HepG2 (cell line): ENCODE results near the gene NTN3. TPM values are rescaled to one million over a fixed set of nuclear protein-coding genes. Genes with fewer than 3 reads are reported as not detected.
A peak's percentile ranks its signal among the peaks of the same experiment; 100 is the strongest.

Source experiments
- AKAP8 ChIP-seq: sonication (generic); formaldehyde crosslinking; IDR thresholded peaks from 2 replicates; pipeline ENCODE4 v1.5.1; 2020; ENCODE audit warnings: mild to moderate bottlenecking, missing genetic modification reagents
- BRD4 ChIP-seq: sonication (generic); formaldehyde crosslinking; IDR thresholded peaks from 2 replicates; pipeline ENCODE4 v1.4.0; 2020; ENCODE audit warnings: missing genetic modification reagents
- CREM ChIP-seq, 2 experiments: sonication (generic) in 1 of 2; formaldehyde crosslinking in 1 of 2; IDR thresholded peaks; 2 replicates each; pipeline versions ENCODE4 v1.4.0 to v1.6.1; 2016 to 2020; ENCODE audit warnings: antibody characterized with exemption in 1 of 2, mild to moderate bottlenecking in 1 of 2, missing genetic modification reagents in 1 of 2
- FLYWCH1 ChIP-seq: sonication (generic); formaldehyde crosslinking; IDR thresholded peaks from 2 replicates; pipeline ENCODE4 v1.8.1; 2023; ENCODE audit warnings: mild to moderate bottlenecking, missing genetic modification reagents
- HNRNPLL ChIP-seq: fragments of 200-400 bp; formaldehyde crosslinking; IDR thresholded peaks from 2 replicates; pipeline ENCODE4 v1.6.1; 2017; ENCODE audit warnings: mild to moderate bottlenecking, low read depth, low read length; ENCODE audit not compliant: poor library complexity, severe bottlenecking
- JUND ChIP-seq: sonication (generic); formaldehyde crosslinking; IDR thresholded peaks from 2 replicates; pipeline ENCODE4 v1.8.0; 2022; ENCODE audit warnings: mild to moderate bottlenecking, missing genetic modification reagents
- KDM3A ChIP-seq: IDR thresholded peaks from 2 replicates; pipeline ENCODE4 v1.6.1; 2018; ENCODE audit warnings: low read depth, missing compliant biosample characterization
- MAF1 ChIP-seq: sonication (generic); formaldehyde crosslinking; IDR thresholded peaks from 2 replicates; pipeline ENCODE4 v1.5.0; 2020; ENCODE audit warnings: missing genetic modification reagents, borderline replicate concordance
- NFKB2 ChIP-seq: sonication (generic); formaldehyde crosslinking; IDR thresholded peaks from 2 replicates; pipeline ENCODE4 v1.4.0; 2020; ENCODE audit warnings: missing genetic modification reagents, borderline replicate concordance
- RAD21 ChIP-seq: fragments of 450-650 bp; formaldehyde crosslinking; IDR thresholded peaks from 2 replicates; pipeline ENCODE4 v1.5.0; 2020; ENCODE audit warnings: mild to moderate bottlenecking
- SALL1 ChIP-seq: sonication (generic); formaldehyde crosslinking; IDR thresholded peaks from 2 replicates; pipeline ENCODE4 v1.8.0; 2022; ENCODE audit warnings: mild to moderate bottlenecking, missing genetic modification reagents
- SAP130 ChIP-seq: IDR thresholded peaks from 2 replicates; pipeline ENCODE4 v1.6.1; 2016; ENCODE audit warnings: low read depth
- SPEN ChIP-seq: sonication (generic); formaldehyde crosslinking; IDR thresholded peaks from 2 replicates; pipeline ENCODE4 v1.5.1; 2020; ENCODE audit warnings: low read depth, mild to moderate bottlenecking, missing genetic modification reagents
- SRY ChIP-seq: sonication (generic); formaldehyde crosslinking; IDR thresholded peaks from 2 replicates; pipeline ENCODE4 v1.8.0; 2022; ENCODE audit warnings: mild to moderate bottlenecking, missing genetic modification reagents
- SSRP1 ChIP-seq: IDR thresholded peaks from 2 replicates; pipeline ENCODE4 v1.6.1; 2016; ENCODE audit warnings: control low read depth
- STAG1 ChIP-seq: sonication (generic); formaldehyde crosslinking; IDR thresholded peaks from 2 replicates; pipeline ENCODE4 v1.4.0; 2020; ENCODE audit warnings: missing genetic modification reagents
- ZFY ChIP-seq: sonication (generic); formaldehyde crosslinking; IDR thresholded peaks from 2 replicates; pipeline ENCODE4 v1.4.0; 2020; ENCODE audit warnings: missing genetic modification reagents
- ZNF296 ChIP-seq: sonication (generic); formaldehyde crosslinking; conservative IDR thresholded peaks from 2 replicates; pipeline ENCODE4 v1.5.0; 2020; ENCODE audit warnings: mild to moderate bottlenecking, missing genetic modification reagents
- ZNF546 ChIP-seq: sonication (generic); formaldehyde crosslinking; conservative IDR thresholded peaks from 2 replicates; pipeline ENCODE4 v1.8.1; 2023; ENCODE audit warnings: mild to moderate bottlenecking, missing genetic modification reagents
- ZNF567 ChIP-seq: sonication (generic); formaldehyde crosslinking; IDR thresholded peaks from 2 replicates; pipeline ENCODE4 v1.8.1; 2023; ENCODE audit warnings: mild to moderate bottlenecking, missing genetic modification reagents, borderline replicate concordance
- ZNF619 ChIP-seq: sonication (generic); formaldehyde crosslinking; IDR thresholded peaks from 2 replicates; pipeline ENCODE4 v1.4.0; 2020; ENCODE audit warnings: mild to moderate bottlenecking, missing genetic modification reagents
- ZNF775 ChIP-seq: sonication (generic); formaldehyde crosslinking; IDR thresholded peaks from 2 replicates; pipeline ENCODE4 v1.4.0; 2020; ENCODE audit warnings: missing genetic modification reagents, mild to moderate bottlenecking, moderate library complexity, borderline replicate concordance
- polyA plus RNA-seq, 8 experiments: library from polyadenylated mRNA; depleted of rRNA in 3 of 8; stranded (reverse) in 7 of 8; unstranded in 1 of 8; fragments of >200 nt; fragmentation: Illumina TruSeq in 4 of 8; extraction: Trizol in 4 of 8; gene quantifications; 2 replicates each; pipeline versions ENCODE4 v1.2.1 to v1.2.3, GENCODE V29; 2011 to 2016; ENCODE audit warnings: low read depth in 4 of 8, missing spikeins in 1 of 8, mixed read lengths in 1 of 8; ENCODE audit not compliant: insufficient read depth in 1 of 8
- total RNA-seq, 5 experiments: library from RNA; depleted of rRNA; stranded (reverse); fragments of >200 nt; fragmentation: Illumina TruSeq; extraction: Trizol; gene quantifications; 2 replicates each; pipeline ENCODE4 v1.2.3, GENCODE V29; 2016; ENCODE audit warnings: low read depth in 1 of 5
- TF ChIP-seq, protein P1 (sequence below): IDR thresholded peaks from 2 replicates; pipeline ENCODE4 v1.6.1; 2016; ENCODE audit warnings: mild to moderate bottlenecking
- TF ChIP-seq, protein P2 (sequence below): sonication (generic); formaldehyde crosslinking; IDR thresholded peaks from 2 replicates; pipeline ENCODE4 v1.5.0; 2020; ENCODE audit warnings: missing genetic modification reagents
- TF ChIP-seq, protein P3 (sequence below): sonication (generic); formaldehyde crosslinking; IDR thresholded peaks from 2 replicates; pipeline ENCODE4 v1.4.0; 2020; ENCODE audit warnings: missing genetic modification reagents

The NTN3 gene
- total and polyA plus RNA-seq, 2 of the 13 experiments (the other 11 are each of a cell fraction or from before 2014, with no cell fraction given) = 0.09 to 0.20 TPM

DNA sequence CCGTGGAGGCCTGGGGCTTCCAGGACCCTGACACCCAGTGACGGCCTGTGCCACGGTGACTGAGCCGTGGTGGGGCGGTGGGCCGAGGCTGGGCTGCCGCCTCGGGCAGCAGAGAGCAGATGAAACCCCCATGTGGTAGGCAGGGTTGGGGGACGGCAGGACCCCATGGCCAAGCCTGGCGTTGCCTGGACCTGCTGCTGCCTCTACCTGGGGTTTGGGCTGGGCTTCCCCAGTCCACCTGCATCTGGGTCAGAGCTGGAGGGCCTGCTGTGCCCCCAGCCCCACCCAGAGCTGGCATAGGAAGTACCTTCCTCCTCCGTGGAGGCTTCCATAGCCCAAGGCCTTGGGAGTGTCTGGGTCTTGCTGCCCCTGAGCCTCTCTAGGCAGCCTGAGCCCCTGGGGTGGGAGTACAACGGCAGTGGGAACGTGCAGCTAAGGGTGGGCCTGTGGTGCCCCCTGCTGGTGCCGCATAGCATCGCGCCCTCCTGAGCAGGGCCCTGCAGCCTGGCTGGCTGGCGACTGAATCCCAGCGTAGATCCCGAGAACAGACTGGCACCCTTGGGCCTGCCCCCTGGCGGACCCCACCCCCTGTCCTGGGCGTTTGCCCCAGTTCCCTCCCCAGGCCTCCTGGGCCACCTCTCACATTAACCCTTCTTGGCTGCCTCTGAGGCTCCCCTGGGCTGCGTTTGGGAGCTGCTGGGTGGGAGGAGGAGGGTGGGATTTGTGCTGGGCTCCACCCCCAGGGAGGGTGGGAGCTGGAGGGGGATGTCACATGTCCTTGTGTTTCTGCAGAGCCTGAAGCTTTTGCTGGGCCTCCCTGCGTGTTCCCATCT lies 30.0 kb downstream of the NTN3 start (continued):
- TF ChIP-seq SALL1 (CRISPR knock-in tag) = peak; percentile 71
- TF ChIP-seq STAG1 (CRISPR knock-in tag) = peak; percentile 98
- 0 out of 2 replicates have a peak, but pooled peaks have one; percentile 58 for TF ChIP-seq ZNF546 (CRISPR knock-in tag)
- peak; percentile 55 for TF ChIP-seq SAP130 (CRISPR knock-in tag)
- TF ChIP-seq JUND = no peak
- TF ChIP-seq ZNF296 (CRISPR knock-in tag) = no peak
- peak; percentile 48; the same call in 1 of the 2 replicates for TF ChIP-seq SPEN (CRISPR knock-in tag)
- peak; percentile 60; the same call in 1 of the 2 replicates for TF ChIP-seq KDM3A
- no peak for TF ChIP-seq MAF1 (CRISPR knock-in tag)
- TF ChIP-seq, protein P1, sequence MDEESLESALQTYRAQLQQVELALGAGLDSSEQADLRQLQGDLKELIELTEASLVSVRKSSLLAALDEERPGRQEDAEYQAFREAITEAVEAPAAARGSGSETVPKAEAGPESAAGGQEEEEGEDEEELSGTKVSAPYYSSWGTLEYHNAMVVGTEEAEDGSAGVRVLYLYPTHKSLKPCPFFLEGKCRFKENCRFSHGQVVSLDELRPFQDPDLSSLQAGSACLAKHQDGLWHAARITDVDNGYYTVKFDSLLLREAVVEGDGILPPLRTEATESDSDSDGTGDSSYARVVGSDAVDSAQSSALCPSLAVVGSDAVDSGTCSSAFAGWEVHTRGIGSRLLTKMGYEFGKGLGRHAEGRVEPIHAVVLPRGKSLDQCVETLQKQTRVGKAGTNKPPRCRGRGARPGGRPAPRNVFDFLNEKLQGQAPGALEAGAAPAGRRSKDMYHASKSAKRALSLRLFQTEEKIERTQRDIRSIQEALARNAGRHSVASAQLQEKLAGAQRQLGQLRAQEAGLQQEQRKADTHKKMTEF (CRISPR knock-in tag) = 0 out of 2 replicates have a peak, but pooled peaks have one; percentile 38
- TF ChIP-seq ZFY (CRISPR knock-in tag) = peak; percentile 39; the same call in 1 of the 2 replicates
- TF ChIP-seq NFKB2 (CRISPR knock-in tag) = peak; percentile 20; the same call in 1 of the 2 replicates
- no peak; the same call in 1 of the 2 replicates for TF ChIP-seq BRD4 (CRISPR knock-in tag)
- TF ChIP-seq SRY (CRISPR knock-in tag) = no peak
- TF ChIP-seq SSRP1 (CRISPR knock-in tag) = no peak
- no peak for TF ChIP-seq CREM (IDR thresholded peaks at IDR 0.05)
- no peak for TF ChIP-seq CREM (CRISPR knock-in tag; IDR thresholded peaks at IDR 0.05)
- no peak for TF ChIP-seq ZNF567 (CRISPR knock-in tag)
- TF ChIP-seq ZNF619 (CRISPR knock-in tag) = 0 out of 2 replicates have a peak, but pooled peaks have one; percentile 43
- TF ChIP-seq AKAP8 (CRISPR knock-in tag) = peak; percentile 44; the same call in 1 of the 2 replicates
- TF ChIP-seq, protein P2, sequence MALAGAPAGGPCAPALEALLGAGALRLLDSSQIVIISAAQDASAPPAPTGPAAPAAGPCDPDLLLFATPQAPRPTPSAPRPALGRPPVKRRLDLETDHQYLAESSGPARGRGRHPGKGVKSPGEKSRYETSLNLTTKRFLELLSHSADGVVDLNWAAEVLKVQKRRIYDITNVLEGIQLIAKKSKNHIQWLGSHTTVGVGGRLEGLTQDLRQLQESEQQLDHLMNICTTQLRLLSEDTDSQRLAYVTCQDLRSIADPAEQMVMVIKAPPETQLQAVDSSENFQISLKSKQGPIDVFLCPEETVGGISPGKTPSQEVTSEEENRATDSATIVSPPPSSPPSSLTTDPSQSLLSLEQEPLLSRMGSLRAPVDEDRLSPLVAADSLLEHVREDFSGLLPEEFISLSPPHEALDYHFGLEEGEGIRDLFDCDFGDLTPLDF (CRISPR knock-in tag) = no peak
- TF ChIP-seq FLYWCH1 (CRISPR knock-in tag) = no peak
- TF ChIP-seq RAD21 (CRISPR knock-in tag) = peak; percentile 98
- no peak for TF ChIP-seq ZNF775 (CRISPR knock-in tag)
- TF ChIP-seq, protein P3, sequence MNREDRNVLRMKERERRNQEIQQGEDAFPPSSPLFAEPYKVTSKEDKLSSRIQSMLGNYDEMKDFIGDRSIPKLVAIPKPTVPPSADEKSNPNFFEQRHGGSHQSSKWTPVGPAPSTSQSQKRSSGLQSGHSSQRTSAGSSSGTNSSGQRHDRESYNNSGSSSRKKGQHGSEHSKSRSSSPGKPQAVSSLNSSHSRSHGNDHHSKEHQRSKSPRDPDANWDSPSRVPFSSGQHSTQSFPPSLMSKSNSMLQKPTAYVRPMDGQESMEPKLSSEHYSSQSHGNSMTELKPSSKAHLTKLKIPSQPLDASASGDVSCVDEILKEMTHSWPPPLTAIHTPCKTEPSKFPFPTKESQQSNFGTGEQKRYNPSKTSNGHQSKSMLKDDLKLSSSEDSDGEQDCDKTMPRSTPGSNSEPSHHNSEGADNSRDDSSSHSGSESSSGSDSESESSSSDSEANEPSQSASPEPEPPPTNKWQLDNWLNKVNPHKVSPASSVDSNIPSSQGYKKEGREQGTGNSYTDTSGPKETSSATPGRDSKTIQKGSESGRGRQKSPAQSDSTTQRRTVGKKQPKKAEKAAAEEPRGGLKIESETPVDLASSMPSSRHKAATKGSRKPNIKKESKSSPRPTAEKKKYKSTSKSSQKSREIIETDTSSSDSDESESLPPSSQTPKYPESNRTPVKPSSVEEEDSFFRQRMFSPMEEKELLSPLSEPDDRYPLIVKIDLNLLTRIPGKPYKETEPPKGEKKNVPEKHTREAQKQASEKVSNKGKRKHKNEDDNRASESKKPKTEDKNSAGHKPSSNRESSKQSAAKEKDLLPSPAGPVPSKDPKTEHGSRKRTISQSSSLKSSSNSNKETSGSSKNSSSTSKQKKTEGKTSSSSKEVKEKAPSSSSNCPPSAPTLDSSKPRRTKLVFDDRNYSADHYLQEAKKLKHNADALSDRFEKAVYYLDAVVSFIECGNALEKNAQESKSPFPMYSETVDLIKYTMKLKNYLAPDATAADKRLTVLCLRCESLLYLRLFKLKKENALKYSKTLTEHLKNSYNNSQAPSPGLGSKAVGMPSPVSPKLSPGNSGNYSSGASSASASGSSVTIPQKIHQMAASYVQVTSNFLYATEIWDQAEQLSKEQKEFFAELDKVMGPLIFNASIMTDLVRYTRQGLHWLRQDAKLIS (CRISPR knock-in tag) = no peak
- peak; percentile 37 for TF ChIP-seq HNRNPLL
